Spleen (tissue), 11 donors: ENCODE measurements around the gene RIPPLY1. TPM values are rescaled to one million over a fixed set of nuclear protein-coding genes. Genes with fewer than 3 reads are reported as not detected.
"Not testable (repeated sequence)": the region's sequence is repeated elsewhere in the genome, so short reads cannot be mapped to it uniquely, and the experiment has no call there.

Source experiments
- DNase-seq: peaks from one replicate; pipeline ENCODE4 v3.0.0-alpha.2; 2020
- H3K27ac ChIP-seq, 8 donors: fragments of 200-600 bp; sonication (generic) in 7 of 8; 1 replicate in 4 of 8; 2 replicates in 4 of 8; pipeline versions ENCODE4 v1.5.0 to v1.8.0; 2016 to 2021; ENCODE audit warnings: inconsistent platforms in 4 of 8, mild to moderate bottlenecking in 4 of 8, moderate library complexity in 1 of 8
- H3K27me3 ChIP-seq, 7 donors: fragments of 200-600 bp; sonication (generic) in 6 of 7; replicated peaks in 1 of 7; 1 replicate in 4 of 7; 2 replicates in 3 of 7; pipeline versions ENCODE4 v1.5.0 to v1.8.0; 2016 to 2021; ENCODE audit warnings: inconsistent platforms in 3 of 7, mild to moderate bottlenecking in 1 of 7
- H3K36me3 ChIP-seq, 6 donors: fragments of 200-600 bp; sonication (generic) in 5 of 6; 1 replicate in 4 of 6; 2 replicates in 2 of 6; pipeline versions ENCODE4 v1.5.0 to v1.8.0; 2016 to 2021; ENCODE audit warnings: inconsistent platforms in 2 of 6
- H3K4me1 ChIP-seq, 6 donors: fragments of 200-600 bp; sonication (generic) in 5 of 6; 1 replicate in 3 of 6; 2 replicates in 3 of 6; pipeline versions ENCODE4 v1.5.0 to v1.8.0; 2016 to 2021; ENCODE audit warnings: inconsistent platforms in 3 of 6
- H3K4me3 ChIP-seq, 8 donors: fragments of 200-600 bp; sonication (generic) in 7 of 8; 1 replicate in 4 of 8; 2 replicates in 4 of 8; pipeline versions ENCODE4 v1.5.0 to v1.8.0; 2016 to 2021; ENCODE audit warnings: inconsistent platforms in 4 of 8, mild to moderate bottlenecking in 4 of 8, moderate library complexity in 2 of 8
- H3K9me3 ChIP-seq, 8 donors: fragments of 200-600 bp; sonication (generic) in 7 of 8; 1 replicate in 4 of 8; 2 replicates in 4 of 8; pipeline versions ENCODE4 v1.5.0 to v1.8.0; 2016 to 2021; ENCODE audit warnings: inconsistent platforms in 4 of 8
- POLR2A ChIP-seq, 3 donors: fragments of 450-650 bp; IDR thresholded peaks; one replicate each; pipeline ENCODE4 v1.5.1; 2017; ENCODE audit warnings: antibody characterized with exemption in 3 of 3, mild to moderate bottlenecking in 1 of 3
- POLR2AphosphoS5 ChIP-seq, 3 donors: sonication (generic); formaldehyde crosslinking; IDR thresholded peaks; one replicate each; pipeline ENCODE4 v1.5.1; 2017; ENCODE audit warnings: antibody characterized with exemption in 3 of 3
- WGBS, 5 donors: extraction: QIAGEN DNeasy Blood & Tissue Kit in 3 of 5; methylation state at CpG; one replicate each; pipeline versions ENCODE4 v1.1.5 to v1.1.7; 2013 to 2018; 5-methylcytosine and 5-hydroxymethylcytosine counted together
- intact Hi-C: fragments of 100-400 bp; cut with DNase I; formaldehyde crosslinking; loops from one replicate; pipeline ENCODE4 v1.15.0; 2023; ENCODE audit warnings: low total_unique reads
- polyA plus RNA-seq, 3 donors: library from polyadenylated mRNA; stranded (reverse); fragments of 200-250 nt; gene quantifications; one replicate each; pipeline ENCODE4 v1.2.1, GENCODE V29; 2013
- total RNA-seq, 7 donors: library from RNA; depleted of rRNA in 3 of 7; stranded (reverse); fragments of >200 nt in 3 of 7; fragmentation: NEBNext Ultra II Directional in 4 of 7; extraction: Animal tissue kit (Norgen Biotek cat#: 25700) in 4 of 7; gene quantifications; one replicate each; pipeline versions ENCODE4 v1.1.0 to v1.2.1, GENCODE V29; 2016 to 2021
- TF ChIP-seq, protein P1 (sequence below), 11 experiments: fragments of 200-600 bp in 7 of 11; fragments of 450-650 bp in 4 of 11; sonication (generic) in 4 of 11; IDR thresholded peaks in 8 of 11; conservative IDR thresholded peaks in 3 of 11; 1 replicate in 7 of 11; 2 replicates in 4 of 11; pipeline versions ENCODE4 v1.4.0 to v1.8.0; 2016 to 2021; ENCODE audit warnings: antibody characterized with exemption in 11 of 11, inconsistent platforms in 4 of 11, mild to moderate bottlenecking in 1 of 11
- donor health status: healthy with polysubstance abuse.
- donor health status: DM: no; HTN: no; CAD: no; lungs with moderate emphysema.
- donor health status: DM: no; HTN: no; CAD: no.
- donor health status: Bipolar disorder and iron deficiency.
- donor health status: healthy.
- donor health status: DM: no; HTN: no; CAD: no.
- donor health status: DM: yes; HTN: yes; CAD: no.

The RIPPLY1 gene
- total and polyA plus RNA-seq, 10 donors = not detected

DNA sequence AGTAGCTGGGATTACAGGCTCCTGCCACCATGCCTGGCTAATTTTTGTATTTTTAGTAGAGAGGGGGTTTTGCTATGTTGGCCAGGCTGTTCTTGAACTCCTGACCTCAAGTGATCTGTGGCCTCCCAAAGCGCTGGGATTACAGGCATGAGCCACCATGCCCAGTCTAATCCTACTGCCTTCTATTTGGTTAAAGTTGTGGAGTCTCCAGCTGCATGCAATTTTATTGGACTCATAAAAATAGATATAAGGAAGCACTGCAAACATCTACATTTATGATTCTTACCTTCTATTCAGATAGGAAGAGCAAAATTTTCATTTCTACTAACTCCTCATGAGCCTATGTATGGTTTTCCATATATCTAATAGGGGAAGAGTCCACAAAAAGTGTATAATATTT, 13.7 kb downstream of the RIPPLY1 start:
- intact Hi-C loops = no loop called here
- no peak overlapping the region for H3K27ac ChIP-seq
- TF ChIP-seq, protein P1, sequence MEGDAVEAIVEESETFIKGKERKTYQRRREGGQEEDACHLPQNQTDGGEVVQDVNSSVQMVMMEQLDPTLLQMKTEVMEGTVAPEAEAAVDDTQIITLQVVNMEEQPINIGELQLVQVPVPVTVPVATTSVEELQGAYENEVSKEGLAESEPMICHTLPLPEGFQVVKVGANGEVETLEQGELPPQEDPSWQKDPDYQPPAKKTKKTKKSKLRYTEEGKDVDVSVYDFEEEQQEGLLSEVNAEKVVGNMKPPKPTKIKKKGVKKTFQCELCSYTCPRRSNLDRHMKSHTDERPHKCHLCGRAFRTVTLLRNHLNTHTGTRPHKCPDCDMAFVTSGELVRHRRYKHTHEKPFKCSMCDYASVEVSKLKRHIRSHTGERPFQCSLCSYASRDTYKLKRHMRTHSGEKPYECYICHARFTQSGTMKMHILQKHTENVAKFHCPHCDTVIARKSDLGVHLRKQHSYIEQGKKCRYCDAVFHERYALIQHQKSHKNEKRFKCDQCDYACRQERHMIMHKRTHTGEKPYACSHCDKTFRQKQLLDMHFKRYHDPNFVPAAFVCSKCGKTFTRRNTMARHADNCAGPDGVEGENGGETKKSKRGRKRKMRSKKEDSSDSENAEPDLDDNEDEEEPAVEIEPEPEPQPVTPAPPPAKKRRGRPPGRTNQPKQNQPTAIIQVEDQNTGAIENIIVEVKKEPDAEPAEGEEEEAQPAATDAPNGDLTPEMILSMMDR (IDR thresholded peaks at IDR 0.05 in 8 of 11, conservative IDR thresholded peaks at IDR 0.05 in 3 of 11) = no peak
- no peak for TF ChIP-seq POLR2A (IDR thresholded peaks at IDR 0.05)
- TF ChIP-seq POLR2AphosphoS5 (IDR thresholded peaks at IDR 0.05) = no peak
- no peak overlapping the region for H3K4me3 ChIP-seq
- no peaks in the 10 kb centered on the region for H3K9me3 ChIP-seq
- 73 to 90% (median 76%) methylated on average over 1 of the region's 1 CpG for WGBS, 5 donors
- H3K36me3 ChIP-seq = no peaks in the 10 kb centered on the region
- H3K27me3 ChIP-seq = peaks cover 0 to 32% (median 0%) of the 10 kb centered on the region in 7 donors
- DNase-seq = no peak
- no peaks in the 10 kb centered on the region for H3K4me1 ChIP-seq

DNA sequence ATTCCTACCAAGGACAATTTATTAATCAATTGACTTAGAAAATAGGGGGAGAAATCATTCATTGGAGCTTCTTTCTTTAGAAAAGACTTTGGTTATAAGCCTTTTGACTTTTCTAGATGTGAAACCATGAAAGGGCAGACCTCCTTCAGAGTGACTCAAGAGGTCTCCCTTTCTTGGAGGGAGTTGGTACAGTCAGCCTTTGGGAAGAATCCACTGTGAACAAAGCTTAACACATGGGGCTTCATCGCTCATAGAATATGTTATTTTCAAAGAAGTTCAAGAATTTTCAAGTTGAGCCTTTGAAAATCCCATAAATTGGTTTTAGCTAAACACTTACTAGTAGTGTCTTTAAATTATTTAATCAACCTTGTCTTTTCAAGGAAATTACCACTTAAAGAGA, 28.0 kb downstream of the RIPPLY1 start:
- Histone ChIP-seq H3K9me3 (no peaks in the 10 kb centered on the region), H3K27me3 (peaks cover 0 to 13% (median 0%) of the 10 kb centered on the region in 7 donors), H3K27ac (no peak overlapping the region), H3K4me3 (no peak overlapping the region), H3K4me1 (no peaks in the 10 kb centered on the region), H3K36me3 (no peaks in the 10 kb centered on the region)
- DNase-seq = no peak
- intact Hi-C loops = no loop called here
- WGBS, 5 donors = 71 to 100% (median 81%) methylated on average over 1 of the region's 1 CpG
- TF ChIP-seq, protein P1 (IDR thresholded peaks at IDR 0.05 in 8 of 11, conservative IDR thresholded peaks at IDR 0.05 in 3 of 11) = no peak
- TF ChIP-seq POLR2A (IDR thresholded peaks at IDR 0.05) (no peak), POLR2AphosphoS5 (IDR thresholded peaks at IDR 0.05) (no peak)

DNA sequence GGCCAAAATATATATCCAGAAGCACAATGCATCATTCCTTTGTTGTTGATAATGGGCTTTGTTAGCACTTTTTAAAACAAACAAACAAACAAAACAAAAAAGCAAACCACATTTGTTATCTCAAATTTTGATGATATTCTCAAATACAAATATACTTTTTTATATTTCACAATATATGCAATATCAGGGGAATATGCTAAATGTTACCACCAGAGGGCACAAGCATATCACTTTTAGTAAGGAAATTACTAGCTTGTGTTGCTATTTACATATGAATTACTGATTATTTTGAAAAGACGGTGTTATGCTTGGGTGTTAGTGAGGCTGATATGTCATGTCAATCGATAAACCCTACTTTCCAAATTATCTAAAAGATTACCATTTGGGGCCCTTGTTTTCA, 29.1 kb downstream of the RIPPLY1 start:
- Histone ChIP-seq H3K36me3 (no peaks in the 10 kb centered on the region), H3K27me3 (peaks cover 0 to 13% (median 0%) of the 10 kb centered on the region in 7 donors), H3K4me3 (no peak overlapping the region), H3K27ac (no peak overlapping the region), H3K9me3 (no peaks in the 10 kb centered on the region), H3K4me1 (no peaks in the 10 kb centered on the region)
- TF ChIP-seq POLR2A (IDR thresholded peaks at IDR 0.05) = no peak
- TF ChIP-seq, protein P1 (IDR thresholded peaks at IDR 0.05 in 8 of 11, conservative IDR thresholded peaks at IDR 0.05 in 3 of 11) = peak in 10 of 11 experiments; percentile 34 to 64 (median 52)
- 43 to 89% (median 76%) methylated on average over 2 of the region's 2 CpGs for WGBS, 5 donors
- DNase-seq = no peak
- intact Hi-C loops = no loop called here

DNA sequence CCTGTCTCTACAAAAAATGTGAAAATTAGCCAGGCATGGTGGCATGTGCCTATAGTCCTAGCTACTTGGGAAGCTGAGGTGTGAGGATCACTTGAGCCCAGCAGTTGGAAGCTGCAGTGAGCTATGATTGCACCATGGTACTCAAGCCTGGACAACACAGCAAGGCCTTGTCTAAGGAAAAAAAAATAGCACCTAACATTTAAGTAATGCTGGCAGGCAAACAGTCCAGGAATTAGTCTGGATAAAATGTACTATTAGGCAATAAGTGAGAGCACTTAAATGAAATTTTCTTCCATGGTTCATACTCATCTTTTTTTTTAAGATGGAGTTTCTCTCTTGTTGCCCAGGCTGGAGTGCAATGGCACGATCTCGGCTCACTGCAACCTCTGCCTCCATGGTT, 30.3 kb downstream of the RIPPLY1 start:
- WGBS, 5 donors = 83 to 94% (median 93%) methylated on average over 2 of the region's 2 CpGs

DNA sequence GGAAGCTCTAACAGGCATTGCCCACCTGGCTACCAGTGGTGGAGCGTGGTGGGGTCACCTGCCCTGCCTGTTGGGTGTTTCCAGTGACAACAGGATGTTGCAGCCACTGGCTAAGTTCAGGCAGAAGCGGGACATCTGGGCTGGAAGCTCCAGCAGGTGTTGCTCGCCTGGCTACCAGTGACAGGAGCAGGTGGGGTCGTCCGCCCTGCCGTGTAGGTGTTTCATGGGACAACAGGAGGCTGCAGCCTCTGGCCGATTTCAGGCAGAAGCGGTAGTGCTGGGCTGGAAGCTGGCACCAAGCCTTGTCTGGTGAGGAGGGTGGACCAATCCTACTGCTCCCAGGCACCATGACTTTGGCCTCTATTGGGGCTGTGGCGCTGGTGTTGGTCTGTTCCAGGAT, 39.4 kb downstream of the RIPPLY1 start:
- WGBS, 5 donors = 79 to 94% (median 89%) methylated on average over 7 to 9 of the region's 9 CpGs; no CpG with 5 or more reads in 1 of the 5 donors
- peaks cover 0 to 5% (median 0%) of the 10 kb centered on the region in 8 donors for H3K9me3 ChIP-seq
- DNase-seq = peak; percentile 67
- TF ChIP-seq POLR2AphosphoS5 (IDR thresholded peaks at IDR 0.05) (no peak), POLR2A (IDR thresholded peaks at IDR 0.05) (no peak)
- TF ChIP-seq, protein P1 (IDR thresholded peaks at IDR 0.05 in 8 of 11, conservative IDR thresholded peaks at IDR 0.05 in 3 of 11) = no peak
- no peaks in the 10 kb centered on the region for H3K4me1 ChIP-seq
- peaks cover 0 to 9% (median 0%) of the 10 kb centered on the region in 7 donors for H3K27me3 ChIP-seq
- no peaks in the 10 kb centered on the region for H3K36me3 ChIP-seq
- H3K27ac ChIP-seq = no peak overlapping the region
- intact Hi-C loops = no loop called here
- H3K4me3 ChIP-seq = no peak overlapping the region

More for the DNA sequence above, 30.3 kb downstream of the RIPPLY1 start:
- H3K27ac ChIP-seq, H3K4me3 ChIP-seq, H3K27me3 ChIP-seq, H3K9me3 ChIP-seq, DNase-seq, H3K36me3 ChIP-seq, H3K4me1 ChIP-seq, intact Hi-C loops: not testable (repeated sequence)
